ENCODE results near the gene EIF4G3. TPM values are rescaled to one million over a fixed set of nuclear protein-coding genes. Genes with fewer than 3 reads are reported as not detected.

EIF4G3 gene
- total RNA-seq, 4 donors from 2014 or later = 56.6 to 131 (median 70.8) TPM

DNA sequence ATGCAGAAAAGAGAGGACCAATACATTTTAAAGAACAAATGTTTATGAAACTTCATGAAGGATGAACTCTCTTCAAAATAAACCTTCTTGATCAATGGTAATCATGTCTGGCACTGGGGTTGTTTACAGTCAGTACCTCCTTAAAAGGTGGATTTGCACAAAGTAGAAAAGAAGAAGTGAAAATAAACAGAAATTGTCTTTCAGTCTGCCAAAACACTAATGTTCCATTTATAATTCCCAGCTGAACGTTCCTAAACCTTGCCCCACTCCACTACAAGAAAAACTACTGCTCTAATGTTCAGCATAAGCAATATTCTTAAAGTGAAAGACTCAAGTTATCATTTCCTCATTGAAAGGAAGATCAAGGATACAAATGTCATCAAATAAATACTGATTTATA, 86.2 kb downstream of the EIF4G3 start:
- no peak for TF ChIP-seq POLR2A (IDR thresholded peaks at IDR 0.05)
- TF ChIP-seq CTCF (IDR thresholded peaks at IDR 0.05) = no peak
- Histone ChIP-seq H3K4me1 (peaks cover 0 to 10% (median 0%) of the 10 kb centered on the region in 4 donors), H3K27ac (no peak overlapping the region), H3K36me3 (peaks cover 0 to 11% (median 0%) of the 10 kb centered on the region in 3 donors), H3K27me3 (no peaks in the 10 kb centered on the region), H3K4me3 (no peak overlapping the region), H3K9me3 (no peaks in the 10 kb centered on the region)
- DNase-seq = no peak

GRCh38 chr1:21089731-21090130, 87.0 kb downstream of the EIF4G3 start:
- DNase-seq = no peak
- no peak for TF ChIP-seq CTCF (IDR thresholded peaks at IDR 0.05)
- no peak for TF ChIP-seq POLR2A (IDR thresholded peaks at IDR 0.05)
- Histone ChIP-seq H3K27me3 (no peaks in the 10 kb centered on the region), H3K4me3 (no peak overlapping the region), H3K4me1 (peaks cover 0 to 10% (median 0%) of the 10 kb centered on the region in 4 donors), H3K27ac (no peak overlapping the region), H3K36me3 (peaks cover 0 to 13% (median 0%) of the 10 kb centered on the region in 3 donors), H3K9me3 (no peaks in the 10 kb centered on the region)

GRCh38 chr1:21089299-21089698, 87.4 kb downstream of the EIF4G3 start:
- H3K9me3 ChIP-seq = no peaks in the 10 kb centered on the region
- H3K4me1 ChIP-seq = peaks cover 0 to 10% (median 0%) of the 10 kb centered on the region in 4 donors
- peaks cover 0 to 13% (median 0%) of the 10 kb centered on the region in 3 donors for H3K36me3 ChIP-seq
- H3K27ac ChIP-seq = no peak overlapping the region
- no peaks in the 10 kb centered on the region for H3K27me3 ChIP-seq
- H3K4me3 ChIP-seq = no peak overlapping the region
- no peak for TF ChIP-seq POLR2A (IDR thresholded peaks at IDR 0.05)
- no peak for TF ChIP-seq CTCF (IDR thresholded peaks at IDR 0.05)
- no peak for DNase-seq

DNA sequence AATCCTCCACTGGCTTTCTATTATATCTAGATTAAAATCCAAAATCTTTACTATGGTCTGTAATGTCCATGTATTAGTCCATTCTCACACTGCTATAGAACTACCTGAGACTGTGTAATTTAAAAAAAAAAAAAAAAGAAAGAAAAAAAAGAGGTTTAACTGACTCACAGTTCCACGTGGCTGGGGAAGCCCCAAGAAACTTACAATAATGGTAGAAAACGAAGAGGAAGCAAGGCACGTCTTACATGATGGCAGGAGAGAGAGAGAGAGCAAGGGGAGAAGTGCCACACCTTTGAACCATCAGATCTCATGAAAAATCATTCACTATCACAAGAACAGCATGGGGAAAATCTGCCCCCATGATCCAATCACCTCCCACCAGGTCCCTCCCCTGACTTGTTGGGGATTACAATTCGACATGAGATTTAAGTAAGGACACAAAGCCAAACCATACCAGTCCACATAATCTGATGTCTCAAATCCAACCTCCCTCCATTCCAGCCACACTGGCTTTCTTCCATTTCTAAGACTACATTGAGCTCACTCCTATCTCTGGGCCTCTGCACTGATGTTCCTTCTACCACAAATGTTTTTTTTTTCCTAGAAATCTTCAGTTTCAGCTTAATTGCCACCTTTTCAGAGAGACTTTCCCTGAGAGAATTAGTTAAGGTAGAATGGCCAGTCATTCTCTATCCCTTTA, 92.4 kb downstream of the EIF4G3 start:
- Histone ChIP-seq H3K27ac (no peak overlapping the region), H3K4me3 (no peak overlapping the region), H3K9me3 (no peaks in the 10 kb centered on the region), H3K27me3 (no peaks in the 10 kb centered on the region), H3K4me1 (no peaks in the 10 kb centered on the region), H3K36me3 (peaks cover 0 to 13% (median 0%) of the 10 kb centered on the region in 3 donors)
- DNase-seq = no peak
- no peak for TF ChIP-seq CTCF (IDR thresholded peaks at IDR 0.05)
- TF ChIP-seq POLR2A (IDR thresholded peaks at IDR 0.05) = no peak

DNA sequence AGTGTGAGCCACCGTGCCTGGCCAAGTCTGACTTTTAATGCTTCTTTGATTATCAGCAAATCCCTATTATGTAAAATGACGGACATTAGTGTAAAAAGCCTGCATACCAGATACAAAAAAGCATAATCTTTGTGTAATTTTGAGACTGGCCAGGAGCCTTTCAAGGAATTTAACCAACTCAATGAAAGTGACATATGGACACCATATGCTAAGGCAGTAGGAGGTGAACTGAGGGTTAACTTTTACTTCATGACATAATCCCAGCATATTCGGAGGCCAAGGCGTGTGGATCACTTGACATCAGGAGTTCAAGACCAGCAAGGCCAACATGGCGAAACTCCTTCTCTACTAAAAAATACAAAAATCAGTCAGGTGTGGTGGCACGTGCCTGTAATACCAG, 94.6 kb downstream of the EIF4G3 start:
- H3K9me3 ChIP-seq = no peaks in the 10 kb centered on the region
- H3K4me3 ChIP-seq = no peak overlapping the region
- no peaks in the 10 kb centered on the region for H3K27me3 ChIP-seq
- H3K27ac ChIP-seq = no peak overlapping the region
- H3K4me1 ChIP-seq = no peaks in the 10 kb centered on the region
- TF ChIP-seq POLR2A (IDR thresholded peaks at IDR 0.05) = no peak
- DNase-seq = no peak
- H3K36me3 ChIP-seq = peaks cover 0 to 5% (median 0%) of the 10 kb centered on the region in 3 donors

DNA sequence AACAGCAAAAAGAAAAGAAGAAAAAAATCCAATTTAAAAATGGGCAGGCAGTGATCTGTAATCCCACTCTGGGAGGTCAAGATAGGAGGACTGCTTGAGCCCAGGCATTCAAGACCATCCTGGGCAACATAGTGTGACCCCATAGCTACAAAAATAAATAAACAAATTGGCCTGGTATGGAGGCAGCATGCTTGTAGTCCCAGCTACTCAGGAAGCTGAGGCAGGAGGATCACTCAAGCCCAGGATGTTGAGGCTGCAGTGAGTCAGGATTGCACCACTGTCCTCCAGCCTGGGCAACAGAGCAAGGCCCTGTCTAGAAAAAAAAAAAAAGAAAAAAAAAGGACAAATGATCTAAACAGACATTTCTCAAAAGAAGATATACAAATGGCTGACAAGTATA, 99.6 kb downstream of the EIF4G3 start:
- Histone ChIP-seq H3K27ac (no peak overlapping the region), H3K27me3 (no peaks in the 10 kb centered on the region), H3K36me3 (no peaks in the 10 kb centered on the region), H3K4me1 (peaks cover 0 to 7% (median 0%) of the 10 kb centered on the region in 4 donors), H3K4me3 (no peak overlapping the region), H3K9me3 (no peaks in the 10 kb centered on the region)
- no peak for TF ChIP-seq CTCF (IDR thresholded peaks at IDR 0.05)
- no peak for TF ChIP-seq POLR2A (IDR thresholded peaks at IDR 0.05)
- DNase-seq = no peak
